HTR-8/SVneo (cell line): ENCODE data around the gene CALD1.

Experiments used
- DNase-seq: peaks from one replicate; pipeline ENCODE4 v3.0.0; 2011; ENCODE audit warnings: low spot score, mixed read lengths; ENCODE audit not compliant: insufficient read length
- FAIRE-seq: peaks from 2 replicates; lab custom pipeline; 2011; peaks lifted over from hg19 to GRCh38; lab: Jason Lieb, UNC

The CALD1 gene

GRCh38 chr7:134778941-134779740 is at the start of gene CALD1:
CALD1 (plus strand) TSS chr7:134779634; CDS start chr7:134867734, 88,100 bp downstream.
- FAIRE-seq = peak; percentile 44
- DNase-seq = peak; percentile 82

GRCh38 chr7:134729895-134730294 is 49.5 kb upstream of the CALD1 start:
- FAIRE-seq = no peak
- no peak for DNase-seq

- no peak for DNase-seq
- no peak for FAIRE-seq
These were observed 49.0 kb upstream of the CALD1 start for GRCh38 chr7:134730411-134730829.

- DNase-seq (no peak), FAIRE-seq (no peak)
These were observed 47.8 kb upstream of the CALD1 start for GRCh38 chr7:134731616-134732015.

- DNase-seq = no peak
- no peak for FAIRE-seq
These were observed 46.7 kb upstream of the CALD1 start for GRCh38 chr7:134732728-134733127.

- DNase-seq (no peak), FAIRE-seq (no peak)
These were observed 43.1 kb upstream of the CALD1 start for GRCh38 chr7:134736381-134736780.

GRCh38 chr7:134737566-134738345 is 41.7 kb upstream of the CALD1 start:
- no peak for FAIRE-seq
- no peak for DNase-seq

GRCh38 chr7:134739362-134739761 is 40.1 kb upstream of the CALD1 start:
- no peak for DNase-seq
- FAIRE-seq = no peak

GRCh38 chr7:134740376-134740775 is 39.1 kb upstream of the CALD1 start:
- DNase-seq (no peak), FAIRE-seq (no peak)

- DNase-seq = no peak
- FAIRE-seq = no peak
These were observed 37.4 kb upstream of the CALD1 start for GRCh38 chr7:134741907-134742635.

- no peak for FAIRE-seq
- DNase-seq = no peak
These were observed 36.6 kb upstream of the CALD1 start for GRCh38 chr7:134742688-134743350.

- FAIRE-seq (no peak), DNase-seq (no peak)
These were observed 34.9 kb upstream of the CALD1 start for GRCh38 chr7:134744569-134744968.

- no peak for FAIRE-seq
- DNase-seq = no peak
These were observed 32.1 kb upstream of the CALD1 start for GRCh38 chr7:134747326-134747725.

GRCh38 chr7:134750083-134751062 is 29.1 kb upstream of the CALD1 start:
- no peak for DNase-seq
- no peak for FAIRE-seq

- FAIRE-seq = no peak
- peak; percentile 48 for DNase-seq
These were observed 27.3 kb upstream of the CALD1 start for GRCh38 chr7:134752006-134752760.

- FAIRE-seq (no peak), DNase-seq (no peak)
These were observed 23.9 kb upstream of the CALD1 start for GRCh38 chr7:134755422-134756022.

- FAIRE-seq = no peak
- no peak for DNase-seq
These were observed 21.5 kb upstream of the CALD1 start for GRCh38 chr7:134757938-134758337.

- FAIRE-seq = no peak
- no peak for DNase-seq
These were observed 20.5 kb upstream of the CALD1 start for GRCh38 chr7:134758981-134759380.
